B cell (primary cell): ENCODE data around the gene KLHL20. TPM values are rescaled to one million over a fixed set of nuclear protein-coding genes. Genes with fewer than 3 reads are reported as not detected.
"Not testable (repeated sequence)": the region's sequence is repeated elsewhere in the genome, so short reads cannot be mapped to it uniquely, and the experiment has no call there.

Source experiments
- ATAC-seq: fragments of 200-7000 bp; cut with Tn5 transposase; one replicate; pipeline ENCODE4 v1.10.0; 2021; ENCODE audit warnings: low read depth, mild to moderate bottlenecking, moderate number of reproducible peaks, moderate library complexity
- CTCF ChIA-PET: fragments of 350-600 bp; sonication (Branson Sonifier 250); formaldehyde crosslinking; loops from one replicate; lab custom pipeline; 2021; ENCODE audit warnings: antibody characterized with exemption, inconsistent platforms; lab: Charles Lee
- POLR2A ChIA-PET: fragments of 350-600 bp; sonication (Branson Sonifier 250); formaldehyde crosslinking; loops from one replicate; lab custom pipeline; 2021; ENCODE audit warnings: antibody characterized with exemption; lab: Charles Lee
- DNase-seq: peaks from one replicate; pipeline ENCODE4 v3.0.0; 2013
- H2AFZ ChIP-seq: 2 replicates; pipeline ENCODE4 v1.6.1; 2012; ENCODE audit warnings: mild to moderate bottlenecking, low read depth, low read length; ENCODE audit not compliant: insufficient read depth, poor library complexity, severe bottlenecking
- H3K27ac ChIP-seq, 2 donors: 1 replicate in 1 of 2; 2 replicates in 1 of 2; pipeline ENCODE4 v1.5.1; 2012 to 2013; ENCODE audit warnings: low read length in 2 of 2, mild to moderate bottlenecking in 2 of 2, moderate library complexity in 1 of 2
- H3K27me3 ChIP-seq, 4 experiments: fragments of 200-600 bp in 1 of 4; sonication (generic) in 1 of 4; replicated peaks in 1 of 4; 1 replicate in 2 of 4; 2 replicates in 2 of 4; pipeline versions ENCODE4 v1.6.1 to v1.7.0; 2013 to 2016; ENCODE audit warnings: low read length in 3 of 4, mild to moderate bottlenecking in 2 of 4, mixed read lengths in 1 of 4, moderate library complexity in 1 of 4; ENCODE audit not compliant: insufficient read depth in 4 of 4, control insufficient read depth in 3 of 4; ENCODE audit errors: control extremely low read depth in 1 of 4
- H3K36me3 ChIP-seq, 2 experiments: replicated peaks in 1 of 2; 1 replicate in 1 of 2; 2 replicates in 1 of 2; pipeline versions ENCODE4 v1.6.1 to v1.7.1; 2013; ENCODE audit warnings: low read length in 1 of 2; ENCODE audit not compliant: insufficient read depth in 2 of 2, control insufficient read depth in 1 of 2; ENCODE audit errors: control extremely low read depth in 1 of 2, extremely low read depth in 1 of 2
- H3K4me1 ChIP-seq, 2 donors: fragments of 200-600 bp in 1 of 2; sonication (generic) in 1 of 2; 1 replicate in 1 of 2; 2 replicates in 1 of 2; pipeline versions ENCODE4 v1.5.1 to v1.6.1; 2013 to 2017; ENCODE audit warnings: low read length in 2 of 2; ENCODE audit not compliant: control insufficient read depth in 2 of 2, insufficient read depth in 2 of 2
- H3K4me2 ChIP-seq: replicated peaks from 2 replicates; pipeline ENCODE3; 2012; ENCODE audit warnings: mild to moderate bottlenecking, low read depth, low read length; ENCODE audit not compliant: poor library complexity, severe bottlenecking
- H3K4me3 ChIP-seq, 5 experiments: fragments of 200-600 bp in 1 of 5; sonication (generic) in 1 of 5; 1 replicate in 3 of 5; 2 replicates in 2 of 5; pipeline versions ENCODE4 v1.5.1 to v1.7.0; 2011 to 2016; ENCODE audit warnings: low read length in 4 of 5, mild to moderate bottlenecking in 4 of 5, low read depth in 2 of 5, control low read depth in 1 of 5, moderate library complexity in 1 of 5; ENCODE audit not compliant: insufficient read depth in 1 of 5; ENCODE audit errors: control extremely low read depth in 1 of 5, extremely low read depth in 1 of 5
- H3K79me2 ChIP-seq: fragments of 200-600 bp; sonication (generic); one replicate; pipeline ENCODE4 v1.6.0; 2016; ENCODE audit warnings: low read length; ENCODE audit not compliant: control insufficient read depth, insufficient read depth
- H3K9ac ChIP-seq: fragments of 200-600 bp; sonication (generic); 2 replicates; pipeline ENCODE4 v1.6.1; 2017; ENCODE audit warnings: mild to moderate bottlenecking, low read length, moderate library complexity
- H3K9me3 ChIP-seq, 3 donors: one replicate each; pipeline versions ENCODE4 v1.6.1 to v1.7.1; 2013; ENCODE audit warnings: low read length in 2 of 3; ENCODE audit not compliant: control insufficient read depth in 2 of 3, insufficient read depth in 1 of 3; ENCODE audit errors: control extremely low read depth in 1 of 3
- H4K20me1 ChIP-seq: 2 replicates; pipeline ENCODE4 v1.6.0; 2012; ENCODE audit warnings: mild to moderate bottlenecking, low read length; ENCODE audit not compliant: insufficient read depth, control insufficient read depth, poor library complexity, severe bottlenecking
- H3K27ac Mint-ChIP-seq: one replicate; pipeline ENCODE4 v1.8.0; 2021; ENCODE audit warnings: mixed read lengths
- H3K27me3 Mint-ChIP-seq: one replicate; pipeline ENCODE4 v1.8.0; 2021; ENCODE audit warnings: mixed read lengths
- H3K4me1 Mint-ChIP-seq: one replicate; pipeline ENCODE4 v1.8.0; 2021; ENCODE audit warnings: mixed read lengths
- H3K4me3 Mint-ChIP-seq: one replicate; pipeline ENCODE4 v1.8.0; 2021; ENCODE audit warnings: mixed read lengths
- H3K9me3 Mint-ChIP-seq: one replicate; pipeline ENCODE4 v1.8.0; 2022; ENCODE audit warnings: mixed read lengths; ENCODE audit not compliant: insufficient read depth
- EZH2 ChIP-seq: IDR thresholded peaks from 2 replicates; pipeline ENCODE4 v1.6.1; 2012; ENCODE audit warnings: borderline replicate concordance, low read depth, mild to moderate bottlenecking, moderate library complexity, low read length; ENCODE audit not compliant: insufficient read depth, poor library complexity, severe bottlenecking
- WGBS: methylation state at CpG from one replicate; pipeline ENCODE4 v1.1.5; 2013; ENCODE audit warnings: missing lambda C conversion rate; ENCODE audit not compliant: insufficient coverage; 5-methylcytosine and 5-hydroxymethylcytosine counted together
- intact Hi-C: fragments of 100-400 bp; cut with micrococcal nuclease; formaldehyde crosslinking; loops from one replicate; pipeline ENCODE4 v1.10.0; 2022
- polyA plus RNA-seq: library from polyadenylated mRNA; depleted of rRNA; stranded (reverse); fragments of >200 nt; gene quantifications from 2 replicates; pipeline ENCODE4 v1.2.3, GENCODE V29; 2012
- total RNA-seq, 2 donors: library from RNA; stranded (reverse); fragments of 120-200 nt in 1 of 2; gene quantifications; 1 replicate in 1 of 2; 2 replicates in 1 of 2; pipeline versions ENCODE4 v1.2.3 to v1.2.4, GENCODE V29; 2013 to 2022
- TF ChIP-seq, protein P1 (sequence below): fragments of 200-600 bp; IDR thresholded peaks from one replicate; pipeline ENCODE4 v1.8.0; 2022; ENCODE audit warnings: antibody characterized with exemption, mild to moderate bottlenecking

The KLHL20 gene
- total and polyA plus RNA-seq, 2 donors (not counting 1 experiment from before 2014, with no cell fraction given): 8.9 to 32.2 TPM

DNA sequence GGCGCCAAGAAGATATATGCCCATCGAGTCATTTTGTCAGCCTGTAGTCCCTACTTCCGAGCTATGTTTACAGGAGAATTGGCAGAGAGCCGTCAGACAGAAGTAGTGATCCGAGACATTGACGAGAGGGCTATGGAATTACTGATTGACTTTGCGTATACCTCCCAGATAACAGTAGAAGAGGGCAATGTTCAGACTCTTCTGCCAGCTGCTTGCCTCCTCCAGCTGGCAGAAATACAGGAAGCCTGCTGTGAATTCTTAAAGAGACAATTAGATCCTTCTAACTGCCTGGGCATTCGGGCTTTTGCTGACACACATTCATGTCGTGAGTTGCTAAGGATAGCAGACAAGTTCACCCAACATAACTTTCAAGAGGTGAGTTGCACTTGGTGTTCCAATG, 19.1 kb downstream of the KLHL20 start:
- WGBS: 100% methylated on average over 9 of the region's 9 CpGs
- no peak overlapping the region for H3K4me3 Mint-ChIP-seq
- no peak overlapping the region for H3K27ac Mint-ChIP-seq
- no peak overlapping the region for H3K4me3 ChIP-seq
- DNase-seq (no peak), ATAC-seq (no peak)
- peaks cover 20% of the 10 kb centered on the region for H3K4me1 Mint-ChIP-seq
- H4K20me1 ChIP-seq: peaks cover 7% of the 10 kb centered on the region
- H3K9ac ChIP-seq: no peak overlapping the region
- no peak overlapping the region for H2AFZ ChIP-seq
- intact Hi-C loops: no loop called here
- CTCF ChIA-PET: interaction anchor here (1.2 kb wide), 1 partner anchor 19 kb away, joined by 3 read pairs; no protein-coding TSS in a partner anchor
- H3K27ac ChIP-seq: no peak overlapping the region
- peaks cover 5% of the 10 kb centered on the region for H3K9me3 Mint-ChIP-seq
- H3K36me3 ChIP-seq: peaks cover 5 to 6% of the 10 kb centered on the region in 2 experiments
- no peaks in the 10 kb centered on the region for H3K4me1 ChIP-seq
- POLR2A ChIA-PET: no interaction called here
- H3K9me3 ChIP-seq: peaks cover 0 to 2% (median 0%) of the 10 kb centered on the region in 3 donors
- H3K4me2 ChIP-seq: no peak overlapping the region
- no peaks in the 10 kb centered on the region for H3K27me3 Mint-ChIP-seq
- peaks cover 20% of the 10 kb centered on the region for H3K79me2 ChIP-seq
- TF ChIP-seq, protein P1, sequence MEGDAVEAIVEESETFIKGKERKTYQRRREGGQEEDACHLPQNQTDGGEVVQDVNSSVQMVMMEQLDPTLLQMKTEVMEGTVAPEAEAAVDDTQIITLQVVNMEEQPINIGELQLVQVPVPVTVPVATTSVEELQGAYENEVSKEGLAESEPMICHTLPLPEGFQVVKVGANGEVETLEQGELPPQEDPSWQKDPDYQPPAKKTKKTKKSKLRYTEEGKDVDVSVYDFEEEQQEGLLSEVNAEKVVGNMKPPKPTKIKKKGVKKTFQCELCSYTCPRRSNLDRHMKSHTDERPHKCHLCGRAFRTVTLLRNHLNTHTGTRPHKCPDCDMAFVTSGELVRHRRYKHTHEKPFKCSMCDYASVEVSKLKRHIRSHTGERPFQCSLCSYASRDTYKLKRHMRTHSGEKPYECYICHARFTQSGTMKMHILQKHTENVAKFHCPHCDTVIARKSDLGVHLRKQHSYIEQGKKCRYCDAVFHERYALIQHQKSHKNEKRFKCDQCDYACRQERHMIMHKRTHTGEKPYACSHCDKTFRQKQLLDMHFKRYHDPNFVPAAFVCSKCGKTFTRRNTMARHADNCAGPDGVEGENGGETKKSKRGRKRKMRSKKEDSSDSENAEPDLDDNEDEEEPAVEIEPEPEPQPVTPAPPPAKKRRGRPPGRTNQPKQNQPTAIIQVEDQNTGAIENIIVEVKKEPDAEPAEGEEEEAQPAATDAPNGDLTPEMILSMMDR: no peak
- no peak for TF ChIP-seq EZH2
- no peaks in the 10 kb centered on the region for H3K27me3 ChIP-seq

DNA sequence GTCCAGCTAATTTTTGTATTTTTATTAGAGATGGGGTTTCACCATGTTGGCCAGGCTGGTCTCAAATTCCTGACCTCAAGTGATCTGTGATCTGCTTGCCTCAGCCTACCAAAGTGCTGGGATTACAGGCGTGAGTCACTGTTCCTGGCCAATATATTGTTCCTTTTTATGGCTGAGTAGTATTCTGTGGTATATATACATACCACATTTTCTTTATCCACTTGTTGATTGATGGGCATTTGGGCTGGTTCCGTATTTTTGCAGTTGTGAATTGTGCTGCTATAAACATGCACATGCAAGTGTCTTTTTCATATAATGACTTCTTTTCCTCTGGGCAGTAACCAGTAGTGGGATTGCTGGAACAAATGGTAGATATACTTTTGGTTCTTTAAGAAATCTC, 21.3 kb downstream of the KLHL20 start:
- H3K9me3 Mint-ChIP-seq, intact Hi-C loops: not testable (repeated sequence)
- H3K4me1 Mint-ChIP-seq: peaks cover 22% of the 10 kb centered on the region

More for the DNA sequence above, 21.3 kb downstream of the KLHL20 start:
- H3K9me3 ChIP-seq, H3K4me1 ChIP-seq, CTCF ChIA-PET, H3K27me3 ChIP-seq, POLR2A ChIA-PET, H3K4me2 ChIP-seq, H3K27ac ChIP-seq, ATAC-seq, H3K27ac Mint-ChIP-seq, H3K36me3 ChIP-seq, H3K27me3 Mint-ChIP-seq, H3K4me3 Mint-ChIP-seq, H2AFZ ChIP-seq, H3K9ac ChIP-seq, H3K4me3 ChIP-seq, DNase-seq: not testable (repeated sequence)
- Histone ChIP-seq H4K20me1 (peaks cover 21% of the 10 kb centered on the region), H3K79me2 (peaks cover 38% of the 10 kb centered on the region)
- no CpG with 5 or more reads among the region's 2 CpGs for WGBS
